HepG2 (cell line): ENCODE results near the gene GRAMD2A. TPM values are rescaled to one million over a fixed set of nuclear protein-coding genes. Genes with fewer than 3 reads are reported as not detected.
A peak's percentile ranks its signal among the peaks of the same experiment; 100 is the strongest.

ENCODE experiments used
- BRCA1 ChIP-seq: sonication (generic); formaldehyde crosslinking; IDR thresholded peaks from 2 replicates; pipeline ENCODE4 v1.4.0; 2020; ENCODE audit warnings: missing genetic modification reagents
- LCORL ChIP-seq, 2 experiments: fragments of 450-650 bp in 1 of 2; sonication (generic) in 1 of 2; formaldehyde crosslinking in 1 of 2; IDR thresholded peaks; 2 replicates each; pipeline versions ENCODE4 v1.5.0 to v1.6.1; 2017 to 2020; ENCODE audit warnings: antibody characterized with exemption in 1 of 2, missing genetic modification reagents in 1 of 2
- NFIC ChIP-seq: IDR thresholded peaks from 2 replicates; pipeline ENCODE4 v1.6.1; 2012; ENCODE audit warnings: mild to moderate bottlenecking, low read length, inconsistent platforms
- SKI ChIP-seq: fragments of 450-650 bp; IDR thresholded peaks from one replicate; pipeline ENCODE4 v1.6.1; 2018; ENCODE audit warnings: mild to moderate bottlenecking; ENCODE audit not compliant: partially characterized antibody
- ZNF264 ChIP-seq: sonication (generic); formaldehyde crosslinking; IDR thresholded peaks from 2 replicates; pipeline ENCODE4 v1.4.0; 2020; ENCODE audit warnings: missing genetic modification reagents
- ZNF589 ChIP-seq: sonication (generic); formaldehyde crosslinking; conservative IDR thresholded peaks from 2 replicates; pipeline ENCODE4 v1.8.0; 2022; ENCODE audit warnings: mild to moderate bottlenecking, moderate library complexity, missing genetic modification reagents
- ZNF788 ChIP-seq: sonication (generic); formaldehyde crosslinking; IDR thresholded peaks from 2 replicates; pipeline ENCODE4 v1.5.0; 2020; ENCODE audit warnings: mild to moderate bottlenecking, missing genetic modification reagents, borderline replicate concordance
- polyA plus RNA-seq, 8 experiments: library from polyadenylated mRNA; depleted of rRNA in 3 of 8; stranded (reverse) in 7 of 8; unstranded in 1 of 8; fragments of >200 nt; fragmentation: Illumina TruSeq in 4 of 8; extraction: Trizol in 4 of 8; gene quantifications; 2 replicates each; pipeline versions ENCODE4 v1.2.1 to v1.2.3, GENCODE V29; 2011 to 2016; ENCODE audit warnings: low read depth in 4 of 8, missing spikeins in 1 of 8, mixed read lengths in 1 of 8; ENCODE audit not compliant: insufficient read depth in 1 of 8
- total RNA-seq, 5 experiments: library from RNA; depleted of rRNA; stranded (reverse); fragments of >200 nt; fragmentation: Illumina TruSeq; extraction: Trizol; gene quantifications; 2 replicates each; pipeline ENCODE4 v1.2.3, GENCODE V29; 2016; ENCODE audit warnings: low read depth in 1 of 5
- TF ChIP-seq, protein P1 (sequence below): sonication (generic); formaldehyde crosslinking; IDR thresholded peaks from 2 replicates; pipeline ENCODE4 v1.4.0; 2020; ENCODE audit warnings: low read depth, mild to moderate bottlenecking, missing genetic modification reagents
- TF ChIP-seq, protein P2 (sequence below): sonication (generic); formaldehyde crosslinking; IDR thresholded peaks from 2 replicates; pipeline ENCODE4 v1.5.0; 2020; ENCODE audit warnings: missing genetic modification reagents
- TF ChIP-seq, protein P3 (sequence below): sonication (generic); formaldehyde crosslinking; IDR thresholded peaks from 2 replicates; pipeline ENCODE4 v1.4.0; 2020; ENCODE audit warnings: missing genetic modification reagents; ENCODE audit errors: not compliant biosample characterization
- TF ChIP-seq, protein P4 (sequence below), 2 experiments: fragments of 450-650 bp in 1 of 2; sonication (generic) in 1 of 2; formaldehyde crosslinking in 1 of 2; IDR thresholded peaks; 2 replicates each; pipeline versions ENCODE4 v1.6.1 to v1.8.0; 2016 to 2022; ENCODE audit warnings: antibody characterized with exemption in 1 of 2, mild to moderate bottlenecking in 1 of 2, missing genetic modification reagents in 1 of 2

The GRAMD2A gene
- total and polyA plus RNA-seq, 2 of the 13 experiments (the other 11 are each of a cell fraction or from before 2014, with no cell fraction given) = 0.04 TPM; not detected in 1

DNA sequence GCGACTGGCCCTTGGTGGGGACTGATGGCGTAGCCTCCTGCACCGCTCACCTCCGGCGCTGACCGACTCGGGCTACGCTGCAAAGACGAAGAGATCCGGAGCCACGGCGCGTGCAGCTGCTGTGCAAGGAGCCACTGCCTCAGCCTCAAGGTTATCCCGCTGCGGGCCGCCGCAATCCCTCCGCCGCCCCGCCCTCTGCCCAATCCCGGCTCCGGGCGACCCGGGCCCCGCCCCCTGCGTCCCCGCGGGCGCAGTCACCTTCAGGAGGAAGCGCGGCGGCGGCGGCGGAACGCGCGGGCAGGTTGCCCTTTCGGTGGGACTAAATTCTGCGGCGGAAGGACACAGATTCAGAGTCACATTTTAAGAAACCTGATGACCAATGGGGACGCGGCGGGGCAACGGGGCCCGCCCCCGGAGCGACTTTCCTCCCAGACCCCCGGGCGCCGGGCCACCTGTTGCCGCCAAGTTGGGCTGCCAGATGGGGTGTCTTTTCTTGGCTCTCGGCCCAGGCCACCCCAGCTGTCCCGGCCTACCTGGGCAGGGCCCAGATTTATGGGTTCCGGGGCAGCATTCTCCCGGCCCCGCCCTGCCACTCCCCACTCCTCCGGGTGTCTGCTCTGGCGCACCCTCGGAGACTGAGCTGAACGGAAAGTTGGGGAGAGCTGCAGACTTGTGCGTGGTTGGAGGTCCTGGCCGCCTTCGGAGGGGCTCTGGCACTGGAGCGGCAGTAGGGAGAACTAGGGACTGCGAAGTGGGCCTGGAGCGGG is 33.7 kb upstream of the GRAMD2A start, which contains the start of gene PKM (continued):
- TF ChIP-seq, protein P1, sequence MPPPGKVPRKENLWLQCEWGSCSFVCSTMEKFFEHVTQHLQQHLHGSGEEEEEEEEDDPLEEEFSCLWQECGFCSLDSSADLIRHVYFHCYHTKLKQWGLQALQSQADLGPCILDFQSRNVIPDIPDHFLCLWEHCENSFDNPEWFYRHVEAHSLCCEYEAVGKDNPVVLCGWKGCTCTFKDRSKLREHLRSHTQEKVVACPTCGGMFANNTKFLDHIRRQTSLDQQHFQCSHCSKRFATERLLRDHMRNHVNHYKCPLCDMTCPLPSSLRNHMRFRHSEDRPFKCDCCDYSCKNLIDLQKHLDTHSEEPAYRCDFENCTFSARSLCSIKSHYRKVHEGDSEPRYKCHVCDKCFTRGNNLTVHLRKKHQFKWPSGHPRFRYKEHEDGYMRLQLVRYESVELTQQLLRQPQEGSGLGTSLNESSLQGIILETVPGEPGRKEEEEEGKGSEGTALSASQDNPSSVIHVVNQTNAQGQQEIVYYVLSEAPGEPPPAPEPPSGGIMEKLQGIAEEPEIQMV (CRISPR knock-in tag) = 0 out of 2 replicates have a peak, but pooled peaks have one; percentile 53
- TF ChIP-seq NFIC = no peak
- peak; percentile 38; the same call in 1 of the 2 replicates for TF ChIP-seq ZNF589 (CRISPR knock-in tag)
- TF ChIP-seq BRCA1 (CRISPR knock-in tag) = peak; percentile 26; the same call in 1 of the 2 replicates
- TF ChIP-seq, protein P2, sequence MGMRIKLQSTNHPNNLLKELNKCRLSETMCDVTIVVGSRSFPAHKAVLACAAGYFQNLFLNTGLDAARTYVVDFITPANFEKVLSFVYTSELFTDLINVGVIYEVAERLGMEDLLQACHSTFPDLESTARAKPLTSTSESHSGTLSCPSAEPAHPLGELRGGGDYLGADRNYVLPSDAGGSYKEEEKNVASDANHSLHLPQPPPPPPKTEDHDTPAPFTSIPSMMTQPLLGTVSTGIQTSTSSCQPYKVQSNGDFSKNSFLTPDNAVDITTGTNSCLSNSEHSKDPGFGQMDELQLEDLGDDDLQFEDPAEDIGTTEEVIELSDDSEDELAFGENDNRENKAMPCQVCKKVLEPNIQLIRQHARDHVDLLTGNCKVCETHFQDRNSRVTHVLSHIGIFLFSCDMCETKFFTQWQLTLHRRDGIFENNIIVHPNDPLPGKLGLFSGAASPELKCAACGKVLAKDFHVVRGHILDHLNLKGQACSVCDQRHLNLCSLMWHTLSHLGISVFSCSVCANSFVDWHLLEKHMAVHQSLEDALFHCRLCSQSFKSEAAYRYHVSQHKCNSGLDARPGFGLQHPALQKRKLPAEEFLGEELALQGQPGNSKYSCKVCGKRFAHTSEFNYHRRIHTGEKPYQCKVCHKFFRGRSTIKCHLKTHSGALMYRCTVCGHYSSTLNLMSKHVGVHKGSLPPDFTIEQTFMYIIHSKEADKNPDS = 0 out of 2 replicates have a peak, but pooled peaks have one; percentile 9
- TF ChIP-seq, protein P3, sequence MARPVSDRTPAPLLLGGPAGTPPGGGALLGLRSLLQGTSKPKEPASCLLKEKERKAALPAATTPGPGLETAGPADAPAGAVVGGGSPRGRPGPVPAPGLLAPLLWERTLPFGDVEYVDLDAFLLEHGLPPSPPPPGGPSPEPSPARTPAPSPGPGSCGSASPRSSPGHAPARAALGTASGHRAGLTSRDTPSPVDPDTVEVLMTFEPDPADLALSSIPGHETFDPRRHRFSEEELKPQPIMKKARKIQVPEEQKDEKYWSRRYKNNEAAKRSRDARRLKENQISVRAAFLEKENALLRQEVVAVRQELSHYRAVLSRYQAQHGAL (CRISPR knock-in tag) = no peak
- peak; percentile 57; the same call in 1 of the 2 replicates for TF ChIP-seq ZNF788 (CRISPR knock-in tag)
- TF ChIP-seq SKI = peak; percentile 73
- TF ChIP-seq, protein P4, sequence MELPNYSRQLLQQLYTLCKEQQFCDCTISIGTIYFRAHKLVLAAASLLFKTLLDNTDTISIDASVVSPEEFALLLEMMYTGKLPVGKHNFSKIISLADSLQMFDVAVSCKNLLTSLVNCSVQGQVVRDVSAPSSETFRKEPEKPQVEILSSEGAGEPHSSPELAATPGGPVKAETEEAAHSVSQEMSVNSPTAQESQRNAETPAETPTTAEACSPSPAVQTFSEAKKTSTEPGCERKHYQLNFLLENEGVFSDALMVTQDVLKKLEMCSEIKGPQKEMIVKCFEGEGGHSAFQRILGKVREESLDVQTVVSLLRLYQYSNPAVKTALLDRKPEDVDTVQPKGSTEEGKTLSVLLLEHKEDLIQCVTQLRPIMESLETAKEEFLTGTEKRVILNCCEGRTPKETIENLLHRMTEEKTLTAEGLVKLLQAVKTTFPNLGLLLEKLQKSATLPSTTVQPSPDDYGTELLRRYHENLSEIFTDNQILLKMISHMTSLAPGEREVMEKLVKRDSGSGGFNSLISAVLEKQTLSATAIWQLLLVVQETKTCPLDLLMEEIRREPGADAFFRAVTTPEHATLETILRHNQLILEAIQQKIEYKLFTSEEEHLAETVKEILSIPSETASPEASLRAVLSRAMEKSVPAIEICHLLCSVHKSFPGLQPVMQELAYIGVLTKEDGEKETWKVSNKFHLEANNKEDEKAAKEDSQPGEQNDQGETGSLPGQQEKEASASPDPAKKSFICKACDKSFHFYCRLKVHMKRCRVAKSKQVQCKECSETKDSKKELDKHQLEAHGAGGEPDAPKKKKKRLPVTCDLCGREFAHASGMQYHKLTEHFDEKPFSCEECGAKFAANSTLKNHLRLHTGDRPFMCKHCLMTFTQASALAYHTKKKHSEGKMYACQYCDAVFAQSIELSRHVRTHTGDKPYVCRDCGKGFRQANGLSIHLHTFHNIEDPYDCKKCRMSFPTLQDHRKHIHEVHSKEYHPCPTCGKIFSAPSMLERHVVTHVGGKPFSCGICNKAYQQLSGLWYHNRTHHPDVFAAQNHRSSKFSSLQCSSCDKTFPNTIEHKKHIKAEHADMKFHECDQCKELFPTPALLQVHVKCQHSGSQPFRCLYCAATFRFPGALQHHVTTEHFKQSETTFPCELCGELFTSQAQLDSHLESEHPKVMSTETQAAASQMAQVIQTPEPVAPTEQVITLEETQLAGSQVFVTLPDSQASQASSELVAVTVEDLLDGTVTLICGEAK (IDR thresholded peaks at IDR 0.05) = no peak
- TF ChIP-seq, protein P4 (CRISPR knock-in tag; IDR thresholded peaks at IDR 0.05) = no peak
- peak; percentile 72 for TF ChIP-seq ZNF264
- peak; percentile 98 for TF ChIP-seq LCORL (IDR thresholded peaks at IDR 0.05)
- peak; percentile 46; the same call in 1 of the 2 replicates for TF ChIP-seq LCORL (CRISPR knock-in tag; IDR thresholded peaks at IDR 0.05)
